Measurements from ENCODE around the gene ANKRD12. TPM values are rescaled to one million over a fixed set of nuclear protein-coding genes. Genes with fewer than 3 reads are reported as not detected.

The ANKRD12 gene
- total and polyA plus RNA-seq, 10 of the 15 experiments (the other 5 are each of a cell fraction or from before 2014, with no cell fraction given) = 5.9 to 45.7 (median 20.2) TPM

- CTCF ChIA-PET = no interaction called here
- no peaks in the 10 kb centered on the region for H3K79me2 ChIP-seq (ENCODE audit: control insufficient read depth, insufficient read depth, low read length)
- no peak overlapping the region for H3K9ac ChIP-seq (ENCODE audit: control insufficient read depth, insufficient read depth, low read length)
- in situ Hi-C loops (cut with MboI) = no loop called here
- H3K4me3 ChIP-seq = no peak overlapping the region
- WGBS (ENCODE audit: insufficient coverage, insufficient replicate concordance, low lambda C conversion rate, missing lambda C conversion rate) = 98% methylated on average over 5 of the region's 5 CpGs
- POLR2A ChIA-PET = no interaction called here
- ATAC-seq = no peak
- H3K36me3 ChIP-seq (ENCODE audit: control insufficient read depth in 2 of 2, insufficient read depth in 2 of 2, low read length in 1 of 2) = peaks cover 0 to 9% of the 10 kb centered on the region in 2 experiments; a peak in 2 of 4 replicates
- no peak overlapping the region for H2AFZ ChIP-seq (ENCODE audit: control insufficient read depth, low read depth, low read length)
- no peaks in the 10 kb centered on the region for H3K4me1 ChIP-seq (ENCODE audit: control insufficient read depth, insufficient read depth, low read length)
- FAIRE-seq = no peak
- H3K4me2 ChIP-seq (ENCODE audit: control insufficient read depth, insufficient read depth) = no peak overlapping the region
- H3K9me3 ChIP-seq (replicated peaks; ENCODE audit: control insufficient read depth, insufficient read depth, low read length) = no peaks in the 10 kb centered on the region
- SMC1A ChIA-PET (ENCODE audit: uncharacterized antibody, unreplicated experiment) = no interaction called here
- H4K20me1 ChIP-seq (ENCODE audit: control insufficient read depth, insufficient read depth) = no peaks in the 10 kb centered on the region
- H3K27ac ChIP-seq (ENCODE audit: control insufficient read depth, insufficient read depth) = no peak overlapping the region
- H3K27me3 ChIP-seq (replicated peaks in 1 of 2; ENCODE audit: control insufficient read depth in 2 of 2, insufficient read depth in 2 of 2, low read length in 1 of 2) = no peaks in the 10 kb centered on the region
- BruUV-seq (replicated peaks) = no TSS peak
- RAD21 ChIA-PET (ENCODE audit: unreplicated experiment) = interaction anchor here (1.2 kb wide), 1 partner anchor 198 kb away, joined by 3 read pairs; no protein-coding TSS in a partner anchor
- DNase-seq (ENCODE audit: low read depth, low spot score) = no peak
- intact Hi-C loops (cut with micrococcal nuclease; ENCODE audit: unreplicated experiment) = loop anchor here (5.0 kb wide), 1 partner anchor 236 kb away; no protein-coding TSS in a partner anchor
- TF ChIP-seq NR2C2 (IDR thresholded peaks at IDR 0.05; ENCODE audit: borderline replicate concordance, control insufficient read depth, insufficient read length, low read depth) = no peak
- no peak for TF ChIP-seq RUNX3 (IDR thresholded peaks at IDR 0.05; ENCODE audit: low read length)
- no peak for TF ChIP-seq CREB1 (IDR thresholded peaks at IDR 0.05; ENCODE audit: low read depth)
- TF ChIP-seq ZNF687 (IDR thresholded peaks at IDR 0.05) = no peak
- no peak for TF ChIP-seq DPF2 (IDR thresholded peaks at IDR 0.05)
- no peak for TF ChIP-seq TCF12 (IDR thresholded peaks at IDR 0.05; ENCODE audit: low read depth, low read length)
- TF ChIP-seq SUPT20H (IDR thresholded peaks at IDR 0.05; ENCODE audit: borderline replicate concordance, control insufficient read depth, low read depth, low read length) = no peak
- TF ChIP-seq MTA2 (IDR thresholded peaks at IDR 0.05; ENCODE audit: low read depth) = no peak
- no peak for TF ChIP-seq MEF2A (IDR thresholded peaks at IDR 0.05; ENCODE audit: insufficient read depth, low read depth, low read length)
- no peak for TF ChIP-seq IRF4 (IDR thresholded peaks at IDR 0.05; ENCODE audit: low read depth, low read length)
- no peak for TF ChIP-seq JUND (IDR thresholded peaks at IDR 0.05; ENCODE audit: low read depth, low read length)
- TF ChIP-seq JUNB (IDR thresholded peaks at IDR 0.05) = no peak
- TF ChIP-seq NFIC (IDR thresholded peaks at IDR 0.05; ENCODE audit: low read depth, low read length) = no peak
- no peak for TF ChIP-seq ZNF592 (IDR thresholded peaks at IDR 0.05)
- TF ChIP-seq FOXM1 (IDR thresholded peaks at IDR 0.05; ENCODE audit: low read depth, low read length) = no peak
- TF ChIP-seq E2F4 (IDR thresholded peaks at IDR 0.05; ENCODE audit: low read depth, low read length) = no peak
These were observed 144.3 kb downstream of the ANKRD12 start for GRCh38 chr18:9280849-9281248.

All from GM12878 (cell line).